ENCODE measurements around the gene WIPF1.

DNA sequence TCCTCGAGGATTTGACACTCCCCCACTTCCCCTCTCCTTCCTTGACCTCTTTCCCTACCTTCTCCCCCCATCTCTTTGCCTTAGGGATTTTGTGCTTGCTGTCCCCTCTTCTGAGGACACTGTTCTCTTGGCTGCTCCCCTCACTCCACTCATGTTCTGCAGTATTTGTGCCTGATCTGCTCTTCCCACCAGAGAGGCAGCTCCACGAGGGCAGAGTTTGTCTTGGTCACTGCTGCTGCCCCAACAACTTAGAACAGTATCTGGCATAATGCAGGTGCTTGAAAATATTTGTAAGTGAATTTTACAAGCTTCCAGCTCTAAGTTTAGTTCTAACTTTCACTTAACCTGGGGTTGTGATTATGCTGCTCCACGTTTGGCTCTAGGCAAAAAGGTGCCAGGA is 10.0 kb upstream of the WIPF1 start:
- TF ChIP-seq, protein P1, sequence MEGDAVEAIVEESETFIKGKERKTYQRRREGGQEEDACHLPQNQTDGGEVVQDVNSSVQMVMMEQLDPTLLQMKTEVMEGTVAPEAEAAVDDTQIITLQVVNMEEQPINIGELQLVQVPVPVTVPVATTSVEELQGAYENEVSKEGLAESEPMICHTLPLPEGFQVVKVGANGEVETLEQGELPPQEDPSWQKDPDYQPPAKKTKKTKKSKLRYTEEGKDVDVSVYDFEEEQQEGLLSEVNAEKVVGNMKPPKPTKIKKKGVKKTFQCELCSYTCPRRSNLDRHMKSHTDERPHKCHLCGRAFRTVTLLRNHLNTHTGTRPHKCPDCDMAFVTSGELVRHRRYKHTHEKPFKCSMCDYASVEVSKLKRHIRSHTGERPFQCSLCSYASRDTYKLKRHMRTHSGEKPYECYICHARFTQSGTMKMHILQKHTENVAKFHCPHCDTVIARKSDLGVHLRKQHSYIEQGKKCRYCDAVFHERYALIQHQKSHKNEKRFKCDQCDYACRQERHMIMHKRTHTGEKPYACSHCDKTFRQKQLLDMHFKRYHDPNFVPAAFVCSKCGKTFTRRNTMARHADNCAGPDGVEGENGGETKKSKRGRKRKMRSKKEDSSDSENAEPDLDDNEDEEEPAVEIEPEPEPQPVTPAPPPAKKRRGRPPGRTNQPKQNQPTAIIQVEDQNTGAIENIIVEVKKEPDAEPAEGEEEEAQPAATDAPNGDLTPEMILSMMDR (IDR thresholded peaks at IDR 0.05; ENCODE audit: low read depth, low read length) = no peak
- no peak for TF ChIP-seq EZH2phosphoT487 (IDR thresholded peaks at IDR 0.05; ENCODE audit: low read depth)

All from OCI-LY3 (cell line).